ENCODE results near the gene HRH4. TPM values are rescaled to one million over a fixed set of nuclear protein-coding genes. Genes with fewer than 3 reads are reported as not detected.
A peak's percentile ranks its signal among the peaks of the same experiment; 100 is the strongest.

HRH4 gene
- total RNA-seq, 1 donor from 2014 or later, result 0.07 TPM

DNA sequence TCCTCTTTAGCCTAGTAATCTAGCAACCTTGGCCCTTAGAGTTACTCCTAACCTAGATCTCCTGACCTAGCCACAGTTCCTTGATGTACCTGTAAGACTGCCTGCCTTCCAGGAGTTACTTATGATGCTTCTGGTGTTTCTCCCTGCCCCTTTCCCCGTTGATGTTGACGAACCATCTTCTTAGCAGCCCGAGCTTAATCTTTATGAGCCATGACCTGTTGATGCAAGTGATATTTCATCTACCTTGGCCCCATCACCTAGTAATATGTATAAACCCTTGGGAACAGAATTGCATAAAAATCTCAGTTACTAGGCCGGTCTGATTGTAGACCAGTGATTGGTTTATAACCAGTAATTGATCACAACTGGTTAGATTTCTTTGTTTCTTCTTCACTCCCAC is 31.2 kb upstream of the HRH4 start:
- H3K4me3 Mint-ChIP-seq, result peak overlapping the region; percentile 27
- H3K9me3 Mint-ChIP-seq, result peaks cover 3% of the 10 kb centered on the region
- H3K4me1 Mint-ChIP-seq, result peaks cover 30% of the 10 kb centered on the region

DNA sequence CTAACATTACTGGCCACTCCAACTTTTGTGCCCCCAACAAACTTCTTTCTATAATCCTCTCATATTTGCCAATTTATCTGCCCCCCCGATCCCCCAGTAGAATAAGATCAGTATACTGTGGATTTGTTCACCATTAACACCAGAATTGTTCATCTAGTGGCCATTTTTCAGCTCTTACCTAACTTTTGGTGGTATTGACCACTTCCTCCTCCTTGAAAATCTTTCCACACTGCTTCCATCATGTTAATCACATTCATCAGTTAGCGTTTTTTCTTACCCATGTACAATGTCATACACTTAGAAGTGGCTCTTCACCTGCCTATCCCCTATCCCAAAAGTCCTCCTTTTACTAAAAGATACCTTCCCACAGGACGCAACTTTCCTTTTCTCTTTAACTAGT is 27.8 kb upstream of the HRH4 start:
- Mint-ChIP-seq H3K9me3 (no peaks in the 10 kb centered on the region), H3K36me3 (ENCODE audit: low read depth) (peaks cover 18% of the 10 kb centered on the region), H3K4me3 (no peak overlapping the region), H3K27ac (ENCODE audit: unreplicated experiment) (no peak overlapping the region), H3K27me3 (ENCODE audit: low read depth) (no peaks in the 10 kb centered on the region), H3K4me1 (peaks cover 17% of the 10 kb centered on the region)
- TF ChIP-seq, protein P1, sequence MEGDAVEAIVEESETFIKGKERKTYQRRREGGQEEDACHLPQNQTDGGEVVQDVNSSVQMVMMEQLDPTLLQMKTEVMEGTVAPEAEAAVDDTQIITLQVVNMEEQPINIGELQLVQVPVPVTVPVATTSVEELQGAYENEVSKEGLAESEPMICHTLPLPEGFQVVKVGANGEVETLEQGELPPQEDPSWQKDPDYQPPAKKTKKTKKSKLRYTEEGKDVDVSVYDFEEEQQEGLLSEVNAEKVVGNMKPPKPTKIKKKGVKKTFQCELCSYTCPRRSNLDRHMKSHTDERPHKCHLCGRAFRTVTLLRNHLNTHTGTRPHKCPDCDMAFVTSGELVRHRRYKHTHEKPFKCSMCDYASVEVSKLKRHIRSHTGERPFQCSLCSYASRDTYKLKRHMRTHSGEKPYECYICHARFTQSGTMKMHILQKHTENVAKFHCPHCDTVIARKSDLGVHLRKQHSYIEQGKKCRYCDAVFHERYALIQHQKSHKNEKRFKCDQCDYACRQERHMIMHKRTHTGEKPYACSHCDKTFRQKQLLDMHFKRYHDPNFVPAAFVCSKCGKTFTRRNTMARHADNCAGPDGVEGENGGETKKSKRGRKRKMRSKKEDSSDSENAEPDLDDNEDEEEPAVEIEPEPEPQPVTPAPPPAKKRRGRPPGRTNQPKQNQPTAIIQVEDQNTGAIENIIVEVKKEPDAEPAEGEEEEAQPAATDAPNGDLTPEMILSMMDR (conservative IDR thresholded peaks at IDR 0.05), result no peak
- DNase-seq (ENCODE audit: low read depth, low spot score), result no peak

More for the DNA sequence above, 31.2 kb upstream of the HRH4 start:
- no peak overlapping the region for H3K27ac Mint-ChIP-seq (ENCODE audit: unreplicated experiment)
- H3K27me3 Mint-ChIP-seq (ENCODE audit: low read depth), result peaks cover 11% of the 10 kb centered on the region
- no peak for DNase-seq (ENCODE audit: low read depth, low spot score)
- H3K36me3 Mint-ChIP-seq (ENCODE audit: low read depth), result peaks cover 20% of the 10 kb centered on the region
- TF ChIP-seq, protein P1 (conservative IDR thresholded peaks at IDR 0.05), result no peak

DNA sequence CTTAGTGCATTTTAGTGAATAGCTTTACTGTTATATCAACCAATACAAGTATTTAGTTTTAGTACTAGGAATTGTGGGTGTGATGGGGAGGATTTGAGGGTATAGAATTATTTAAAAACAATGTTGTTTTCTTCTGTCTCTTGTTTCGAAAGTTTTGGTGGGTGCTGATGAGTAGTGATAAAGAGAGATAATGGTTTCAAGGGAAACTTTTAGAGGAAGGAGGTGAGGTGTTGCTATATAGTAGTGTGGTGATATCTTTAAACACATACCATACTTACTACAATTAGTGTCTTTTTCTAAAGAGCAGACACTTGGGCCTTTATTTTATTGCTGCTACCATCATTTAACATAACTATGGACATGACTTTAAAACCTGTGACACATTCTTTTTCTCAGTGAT is 23.5 kb upstream of the HRH4 start:
- Mint-ChIP-seq H3K27ac (ENCODE audit: unreplicated experiment) (no peak overlapping the region), H3K4me3 (no peak overlapping the region), H3K4me1 (no peaks in the 10 kb centered on the region), H3K9me3 (no peaks in the 10 kb centered on the region), H3K27me3 (ENCODE audit: low read depth) (no peaks in the 10 kb centered on the region), H3K36me3 (ENCODE audit: low read depth) (peaks cover 31% of the 10 kb centered on the region)
- TF ChIP-seq, protein P1 (conservative IDR thresholded peaks at IDR 0.05), result no peak
- DNase-seq (ENCODE audit: low read depth, low spot score), result no peak

DNA sequence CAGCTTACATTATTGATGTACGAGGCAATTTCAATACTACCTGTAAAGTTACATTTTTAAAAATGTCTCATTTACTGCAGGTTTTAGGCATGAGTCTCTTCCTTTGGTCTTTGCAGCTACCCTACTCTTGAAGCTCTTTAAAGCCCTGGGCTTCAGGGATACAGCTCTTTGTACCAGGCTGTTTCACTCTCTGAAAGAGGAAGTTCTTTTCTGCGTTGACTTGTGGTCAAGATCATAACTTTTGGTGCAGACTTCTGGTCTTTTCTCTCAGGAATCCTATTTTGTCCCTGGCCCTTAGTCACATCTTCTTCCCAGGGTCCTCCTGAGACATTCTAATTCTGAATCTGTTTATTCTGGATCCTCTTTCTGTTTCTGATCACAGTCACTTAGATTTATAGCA is 16.6 kb upstream of the HRH4 start:
- Mint-ChIP-seq H3K4me1 (no peaks in the 10 kb centered on the region), H3K9me3 (no peaks in the 10 kb centered on the region), H3K36me3 (ENCODE audit: low read depth) (peaks cover 17% of the 10 kb centered on the region), H3K27ac (ENCODE audit: unreplicated experiment) (no peak overlapping the region), H3K27me3 (ENCODE audit: low read depth) (no peaks in the 10 kb centered on the region), H3K4me3 (no peak overlapping the region)
- TF ChIP-seq, protein P1 (conservative IDR thresholded peaks at IDR 0.05), result no peak
- DNase-seq (ENCODE audit: low read depth, low spot score), result no peak

DNA sequence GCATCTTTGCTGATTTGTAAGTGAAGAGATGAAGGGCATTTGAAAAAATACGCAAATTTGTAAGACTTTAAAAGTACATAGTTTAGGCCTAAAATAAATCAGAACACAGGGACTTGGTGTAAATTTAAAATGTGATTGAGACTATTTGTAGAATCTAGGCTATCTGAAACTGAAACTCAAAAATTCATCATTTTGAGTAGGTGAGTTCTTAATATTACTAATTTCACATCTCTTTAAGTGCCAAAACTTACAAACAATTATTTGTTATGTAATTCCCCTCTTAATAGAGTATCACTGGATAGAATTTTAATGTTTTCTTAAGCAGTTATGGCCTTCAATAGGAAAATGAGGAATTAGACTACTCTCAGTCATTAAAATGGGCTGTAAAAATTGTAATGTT is 14.0 kb upstream of the HRH4 start:
- no peaks in the 10 kb centered on the region for H3K9me3 Mint-ChIP-seq
- H3K4me1 Mint-ChIP-seq, result no peaks in the 10 kb centered on the region
- TF ChIP-seq, protein P1 (conservative IDR thresholded peaks at IDR 0.05), result no peak
- H3K4me3 Mint-ChIP-seq, result no peak overlapping the region
- DNase-seq (ENCODE audit: low read depth, low spot score), result no peak
- H3K27ac Mint-ChIP-seq (ENCODE audit: unreplicated experiment), result no peak overlapping the region
- no peaks in the 10 kb centered on the region for H3K27me3 Mint-ChIP-seq (ENCODE audit: low read depth)
- peaks cover 13% of the 10 kb centered on the region for H3K36me3 Mint-ChIP-seq (ENCODE audit: low read depth)

Data from neural crest cell (in vitro differentiated cells).